Stimulated activated CD8-positive, alpha-beta memory T cell treated with anti-CD3 and anti-CD28 coated beads, Interleukin-7, amount 100 ng/mL, for 1 hour (primary cell): ENCODE measurements around the gene OR14A2.
"Not testable (repeated sequence)": the region's sequence is repeated elsewhere in the genome, so short reads cannot be mapped to it uniquely, and the experiment has no call there.

ENCODE experiments used
- DNase-seq, 2 donors: peaks; one replicate each; pipeline ENCODE4 v3.0.0-alpha.2; 2020; ENCODE audit warnings: low read depth in 2 of 2

OR14A2 gene

GRCh38 chr1:247748041-247748440 is at the start of gene OR14A2:
Gene OR14A2 (minus strand): TSS chr1:247748141.
- no peak for DNase-seq

GRCh38 chr1:247797518-247797917 is 49.6 kb upstream of the OR14A2 start:
- no peak for DNase-seq

GRCh38 chr1:247769603-247770002 is 21.7 kb upstream of the OR14A2 start:
- DNase-seq: no peak

GRCh38 chr1:247760456-247760855 is 12.5 kb upstream of the OR14A2 start, which contains the start of gene OR1C1:
Gene OR1C1 (minus strand): TSS chr1:247760556. CDS start chr1:247758406, 2,150 bp downstream.
- no peak for DNase-seq

GRCh38 chr1:247754311-247754710 is 6.4 kb upstream of the OR14A2 start:
- not testable (repeated sequence) for DNase-seq

- DNase-seq: no peak
Measured at GRCh38 chr1:247749870-247750269, 1.9 kb upstream of the OR14A2 start.

- DNase-seq: no peak
Measured at GRCh38 chr1:247747616-247748015, 325 bp downstream of the OR14A2 start.

- no peak for DNase-seq
Measured at GRCh38 chr1:247746391-247746935, 1.5 kb downstream of the OR14A2 start.

GRCh38 chr1:247742215-247742760 is 5.7 kb downstream of the OR14A2 start:
- not testable (repeated sequence) for DNase-seq

GRCh38 chr1:247741756-247742155 is 6.2 kb downstream of the OR14A2 start:
- no peak for DNase-seq

- no peak for DNase-seq
Measured at GRCh38 chr1:247740721-247741120, 7.2 kb downstream of the OR14A2 start.

- no peak for DNase-seq
Measured at GRCh38 chr1:247738315-247738714, 9.6 kb downstream of the OR14A2 start, which contains the start of gene OR14K1. Gene OR14K1 (plus strand): TSS chr1:247738615. CDS start chr1:247738615, 0 bp downstream.

GRCh38 chr1:247721222-247721621 is 26.7 kb downstream of the OR14A2 start:
- no peak for DNase-seq

- no peak for DNase-seq
Measured at GRCh38 chr1:247716546-247716945, 31.4 kb downstream of the OR14A2 start, which contains the start of gene OR6F1. Gene OR6F1 (minus strand): TSS chr1:247716646. CDS start chr1:247712755, 3,891 bp downstream.

GRCh38 chr1:247713753-247714152 is 34.2 kb downstream of the OR14A2 start:
- no peak for DNase-seq

- DNase-seq: not testable (repeated sequence)
Measured at GRCh38 chr1:247710681-247711080, 37.3 kb downstream of the OR14A2 start.

- DNase-seq: no peak
Measured at GRCh38 chr1:247701338-247701737, 46.6 kb downstream of the OR14A2 start.

- no peak for DNase-seq
Measured at GRCh38 chr1:247681288-247681897, 66.5 kb downstream of the OR14A2 start.

- no peak for DNase-seq
Measured at GRCh38 chr1:247680171-247680570, 67.8 kb downstream of the OR14A2 start.

GRCh38 chr1:247679639-247680038 is 68.3 kb downstream of the OR14A2 start, which contains the start of gene OR13G1:
Gene OR13G1 (minus strand): TSS chr1:247679739. CDS start chr1:247673041, 6,698 bp downstream.
- DNase-seq: no peak
